ENCODE data around the gene NOLC1. TPM values are rescaled to one million over a fixed set of nuclear protein-coding genes. Genes with fewer than 3 reads are reported as not detected.
A peak's percentile ranks its signal among the peaks of the same experiment; 100 is the strongest.

NOLC1 gene
- polyA plus RNA-seq (ENCODE audit: insufficient read length): 66.7 TPM

- peak; percentile 98 for DNase-seq
Observed at GRCh38 chr10:102151774-102152544, at the start of gene NOLC1. Gene NOLC1 (plus strand): TSS chr10:102152389. CDS start chr10:102152411, 22 bp downstream.

DNA sequence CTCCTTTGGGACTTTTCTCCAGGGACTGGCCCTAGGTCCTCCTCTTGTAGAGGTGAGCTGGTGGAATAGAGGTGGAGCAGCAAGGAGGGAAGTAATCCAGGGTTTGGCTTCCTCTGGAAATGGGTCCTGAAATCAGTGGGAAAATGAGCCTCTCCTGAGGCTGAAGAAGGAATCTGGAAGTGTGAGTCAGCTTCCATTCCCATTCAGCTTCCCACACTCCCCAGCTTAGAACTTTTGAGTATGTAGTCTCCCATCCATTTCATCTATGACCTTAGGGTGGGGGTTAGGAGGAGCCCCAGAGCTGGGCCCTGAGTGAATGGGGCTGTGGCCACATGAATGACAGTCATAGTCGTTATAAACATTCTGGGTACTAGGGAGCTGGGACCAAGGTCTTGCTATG lies 49.8 kb upstream of the NOLC1 start:
- DNase-seq: no peak

GRCh38 chr10:102106998-102107397 lies 45.2 kb upstream of the NOLC1 start:
- no peak for DNase-seq

DNA sequence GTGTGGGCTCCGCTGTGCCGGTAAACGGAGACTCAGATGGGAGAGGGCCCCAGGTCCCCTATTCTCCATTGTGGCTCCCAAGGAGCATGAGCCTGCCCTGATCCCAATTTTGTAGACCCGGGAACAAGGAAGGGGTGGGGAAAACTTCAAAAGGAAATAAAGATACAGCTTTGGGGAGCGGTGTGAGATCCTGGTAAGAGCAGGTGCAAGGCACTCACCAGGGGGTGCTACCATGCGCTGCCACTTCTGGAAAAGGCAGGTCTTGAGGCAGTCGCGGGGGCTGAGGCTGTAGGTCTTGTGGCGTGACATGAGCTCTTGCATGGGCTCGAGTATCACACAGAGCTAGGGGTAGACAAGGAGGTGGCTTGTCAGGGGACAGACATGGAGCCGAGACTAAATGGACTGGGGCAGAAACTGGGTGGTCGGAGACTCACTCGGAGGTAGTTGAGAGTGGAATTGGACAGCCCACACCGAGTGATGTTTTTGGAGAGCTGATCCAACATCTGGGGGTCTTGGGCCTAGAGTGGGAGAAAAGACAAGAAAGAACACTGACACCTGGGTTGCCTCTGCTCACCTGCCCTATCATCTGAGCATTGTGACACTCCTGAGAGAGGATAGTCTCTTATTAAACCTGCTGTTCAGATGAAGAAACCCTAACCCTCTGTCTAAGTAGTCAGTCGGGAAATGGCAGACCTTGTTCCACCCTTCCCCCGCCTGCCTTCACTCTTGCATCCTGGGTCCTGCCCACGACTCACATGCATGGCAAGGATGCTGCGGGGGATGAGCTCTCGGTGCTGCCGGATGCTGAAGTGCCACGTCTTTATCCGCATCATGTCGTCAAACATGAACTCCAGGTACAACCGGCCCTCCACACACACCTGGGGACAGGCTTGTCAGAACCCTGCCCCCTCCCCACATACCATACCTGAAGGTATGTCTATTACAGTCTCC lies 42.7 kb upstream of the NOLC1 start:
- no peak for DNase-seq

DNA sequence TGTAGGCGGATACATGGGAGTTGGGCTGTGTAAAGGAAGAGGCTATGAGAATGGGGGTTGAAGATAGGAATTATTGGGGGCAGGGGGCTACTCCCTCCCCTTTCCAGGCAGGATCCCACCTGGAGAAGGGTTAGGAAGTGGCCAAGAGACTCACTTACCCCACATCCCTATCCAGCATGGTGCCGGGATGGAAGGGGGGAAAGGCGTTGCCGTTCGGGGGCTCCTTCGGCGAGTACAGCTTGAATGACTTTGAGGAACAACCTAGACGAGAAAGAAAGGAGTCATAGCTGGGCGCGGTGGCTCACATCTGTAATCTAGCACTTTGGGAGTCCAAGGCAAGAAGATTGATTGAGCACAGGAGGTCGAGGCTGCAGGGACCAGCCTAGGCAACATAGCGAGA lies 40.9 kb upstream of the NOLC1 start:
- no peak for DNase-seq

GRCh38 chr10:102112210-102112817 lies 39.9 kb upstream of the NOLC1 start:
- no peak for DNase-seq

DNA sequence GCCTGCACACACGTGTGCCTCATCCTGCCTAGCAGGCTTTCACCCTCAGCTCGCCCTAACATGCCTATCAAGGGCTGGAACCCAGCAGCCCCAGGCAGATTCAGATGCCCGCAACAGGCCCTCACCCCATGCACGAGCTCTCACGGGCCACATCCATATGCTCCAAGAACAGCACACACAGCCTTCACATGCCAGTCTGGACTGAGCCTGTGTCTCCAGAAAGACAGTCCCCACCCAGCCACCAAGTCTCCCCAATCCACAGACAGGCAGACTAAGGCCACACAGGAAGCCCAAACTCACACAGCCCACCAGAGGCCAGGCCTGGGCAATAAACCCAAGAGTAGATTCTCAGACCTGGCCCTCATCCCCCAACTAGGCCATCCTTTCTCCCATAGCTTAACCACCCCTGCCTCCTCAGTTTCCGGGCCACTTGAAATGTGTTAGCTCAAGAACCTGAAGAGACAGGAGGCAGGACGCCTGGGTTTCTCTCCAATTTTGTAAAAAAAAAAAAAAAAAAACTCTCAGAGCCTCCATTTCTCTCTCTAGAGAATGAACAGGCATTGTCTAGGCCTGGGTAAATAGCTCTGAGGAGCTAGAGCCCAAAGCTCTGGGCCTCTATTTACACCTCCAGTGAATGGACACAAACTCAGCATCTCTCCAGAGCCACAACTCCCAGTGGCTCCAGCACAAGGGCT lies 38.8 kb upstream of the NOLC1 start:
- DNase-seq: no peak

DNA sequence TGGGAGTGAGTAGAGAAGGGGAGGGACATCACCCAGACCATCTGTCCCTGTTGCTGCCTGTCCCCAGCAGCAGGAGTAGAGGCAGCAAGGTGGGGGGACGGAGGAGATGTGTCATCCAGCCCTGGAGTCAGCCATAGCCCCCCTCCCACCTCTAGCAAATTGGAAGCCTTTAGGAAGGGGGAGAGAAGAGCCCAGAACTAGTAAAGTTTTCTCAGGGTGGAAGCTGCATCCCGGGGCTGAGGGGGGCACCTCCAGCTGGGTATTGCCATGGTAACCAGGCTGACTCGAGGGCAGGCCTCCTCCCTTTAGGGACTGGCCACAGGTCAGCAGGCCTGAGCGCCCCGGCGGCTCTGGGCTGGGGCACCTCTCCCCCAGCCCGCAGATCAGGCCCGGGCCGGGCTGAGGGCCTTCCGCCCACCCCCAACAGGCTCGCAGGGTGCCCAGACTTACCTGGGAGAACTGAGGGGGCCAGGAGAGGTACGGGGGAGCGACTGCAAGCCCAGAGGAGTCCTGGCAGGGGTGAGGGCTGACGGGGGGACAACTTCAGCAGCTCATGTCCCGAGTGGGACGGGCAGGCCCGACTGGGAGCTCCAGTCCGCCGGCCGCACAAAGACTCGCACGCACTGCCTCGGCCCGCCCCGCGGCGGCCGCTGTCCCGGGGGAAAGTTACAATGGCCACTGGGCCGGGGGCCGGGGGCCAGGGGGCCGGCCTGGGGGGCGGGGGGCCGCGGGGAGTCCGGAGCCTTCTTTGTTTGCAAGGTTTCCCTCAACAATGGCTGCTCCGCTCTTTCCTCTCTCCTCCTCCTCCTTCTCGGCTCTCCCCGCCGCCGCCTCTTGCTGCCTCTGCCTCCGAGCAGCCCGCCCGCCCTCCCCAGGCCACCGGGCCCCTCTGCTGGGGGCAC lies 38.0 kb upstream of the NOLC1 start:
- no peak for DNase-seq

GRCh38 chr10:102114861-102115618 lies 37.1 kb upstream of the NOLC1 start:
- DNase-seq: peak; percentile 91

DNA sequence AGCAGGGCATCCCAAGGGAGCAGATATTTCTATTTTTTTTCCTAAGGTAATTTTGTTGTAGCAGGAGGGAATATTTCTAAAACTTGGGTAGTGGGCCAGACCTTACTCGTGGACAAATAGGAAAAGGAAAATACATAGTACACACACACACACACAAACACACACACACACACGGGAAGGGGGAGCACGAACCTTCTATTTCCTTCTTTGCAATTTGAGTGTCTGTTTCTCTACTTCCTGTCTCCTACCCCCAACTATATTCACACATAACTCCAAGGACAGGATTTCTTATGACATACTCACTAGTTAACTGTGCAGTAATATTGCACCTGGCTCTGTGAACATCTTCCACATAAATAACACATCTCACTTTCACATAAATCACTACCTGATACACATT lies 36.4 kb upstream of the NOLC1 start:
- DNase-seq: no peak

GRCh38 chr10:102116656-102117055 lies 35.5 kb upstream of the NOLC1 start:
- no peak for DNase-seq

DNA sequence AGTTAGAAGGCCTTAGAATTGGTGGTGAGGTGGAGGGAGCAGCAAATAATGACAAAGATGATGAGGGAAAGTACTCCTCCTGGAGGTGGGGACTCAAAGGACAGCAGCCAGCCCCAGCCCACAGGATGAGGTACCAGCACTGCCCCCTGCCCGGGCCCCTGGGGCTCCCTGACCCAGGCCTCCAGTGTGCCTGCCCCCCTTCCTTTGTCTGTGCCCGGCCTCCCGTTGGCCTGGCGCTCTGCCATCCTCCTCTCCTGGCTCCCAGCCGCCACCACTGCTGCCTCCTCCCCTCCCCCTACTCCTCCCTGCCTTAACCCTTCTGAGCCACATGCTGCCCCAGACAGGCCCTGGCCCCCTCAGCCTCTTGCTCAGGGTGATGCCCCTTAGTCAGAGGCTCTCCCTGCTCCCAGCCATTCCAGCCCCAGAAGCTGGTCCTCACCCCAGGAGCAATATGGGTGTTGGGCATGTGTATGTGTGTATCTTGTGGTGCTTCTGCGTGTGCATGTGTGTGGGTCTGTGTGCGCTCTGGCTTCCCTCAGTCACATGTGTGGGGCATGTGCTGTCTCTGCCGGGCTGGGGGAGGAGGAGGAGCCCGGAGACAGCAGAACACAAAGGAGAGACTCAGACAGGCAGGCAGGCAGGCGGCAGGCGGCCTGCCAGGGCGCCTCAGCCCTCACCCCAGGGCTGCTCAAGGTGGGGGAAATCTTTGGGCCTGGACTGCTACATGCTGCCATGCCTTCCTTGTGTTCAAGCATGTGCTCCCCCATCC lies 34.6 kb upstream of the NOLC1 start:
- DNase-seq: peak; percentile 66

DNA sequence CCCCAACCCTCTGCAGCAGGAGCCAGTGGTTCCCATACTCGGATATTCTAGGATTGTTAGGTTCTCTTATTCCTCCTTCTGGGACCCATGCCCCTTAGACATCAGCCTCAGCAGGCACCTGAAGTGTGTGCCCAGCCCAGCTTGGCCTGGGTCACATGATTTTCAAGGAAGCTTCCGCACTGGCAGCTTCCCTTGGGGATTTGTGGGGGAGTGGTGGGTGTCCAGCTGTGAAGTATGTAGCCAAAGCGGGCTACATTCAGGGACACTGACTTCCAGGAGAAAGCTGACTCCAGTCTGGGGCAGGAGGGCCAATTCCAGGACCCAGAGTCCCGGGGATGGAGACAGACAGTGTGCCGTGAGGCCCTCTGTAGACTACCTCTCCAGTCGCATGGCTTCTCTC lies 33.3 kb upstream of the NOLC1 start:
- no peak for DNase-seq

- peak; percentile 63 for DNase-seq
Observed at GRCh38 chr10:102119417-102120141, 32.6 kb upstream of the NOLC1 start.

- peak; percentile 89 for DNase-seq
Observed at GRCh38 chr10:102120142-102120990, 31.8 kb upstream of the NOLC1 start, which contains the start of gene LDB1. Gene LDB1 (minus strand): TSS chr10:102120368. CDS start chr10:102120110, 258 bp downstream.

DNA sequence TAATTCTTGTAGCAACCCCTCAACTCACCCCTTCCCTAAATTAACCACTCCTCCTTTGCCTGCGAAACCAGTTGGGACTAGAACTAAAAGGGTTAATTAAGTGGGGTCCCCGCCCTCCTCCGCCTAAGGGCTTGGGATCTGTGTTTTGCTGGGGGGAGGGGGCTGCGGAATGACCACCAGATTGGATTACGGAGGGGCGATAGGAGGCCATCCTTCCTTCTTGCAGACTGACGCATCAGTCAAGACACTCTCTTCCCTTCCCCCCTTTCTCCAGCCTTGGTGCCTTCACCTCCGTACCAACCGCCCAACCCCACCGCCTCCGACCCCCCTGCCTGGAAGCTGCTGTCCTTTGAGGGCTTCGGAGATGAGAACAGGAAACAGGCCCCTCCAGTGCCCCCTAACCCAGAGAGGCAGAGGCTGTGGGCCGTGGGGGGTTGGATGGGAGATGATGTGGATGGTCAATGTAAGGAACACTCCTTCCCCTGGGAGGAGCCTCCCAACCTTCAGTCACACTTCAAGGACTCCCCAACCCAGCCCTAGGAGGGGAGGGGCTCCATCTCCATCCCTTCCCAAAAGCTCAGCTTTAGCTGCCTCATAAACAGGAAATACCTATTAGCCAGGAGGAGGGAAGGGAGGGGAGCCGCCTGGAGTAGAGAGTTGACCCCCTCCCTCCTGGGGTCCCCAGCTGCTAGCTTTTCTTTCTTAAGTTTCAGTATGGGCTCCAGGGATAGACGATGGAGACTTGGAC lies 31.0 kb upstream of the NOLC1 start:
- peak; percentile 83 for DNase-seq

DNA sequence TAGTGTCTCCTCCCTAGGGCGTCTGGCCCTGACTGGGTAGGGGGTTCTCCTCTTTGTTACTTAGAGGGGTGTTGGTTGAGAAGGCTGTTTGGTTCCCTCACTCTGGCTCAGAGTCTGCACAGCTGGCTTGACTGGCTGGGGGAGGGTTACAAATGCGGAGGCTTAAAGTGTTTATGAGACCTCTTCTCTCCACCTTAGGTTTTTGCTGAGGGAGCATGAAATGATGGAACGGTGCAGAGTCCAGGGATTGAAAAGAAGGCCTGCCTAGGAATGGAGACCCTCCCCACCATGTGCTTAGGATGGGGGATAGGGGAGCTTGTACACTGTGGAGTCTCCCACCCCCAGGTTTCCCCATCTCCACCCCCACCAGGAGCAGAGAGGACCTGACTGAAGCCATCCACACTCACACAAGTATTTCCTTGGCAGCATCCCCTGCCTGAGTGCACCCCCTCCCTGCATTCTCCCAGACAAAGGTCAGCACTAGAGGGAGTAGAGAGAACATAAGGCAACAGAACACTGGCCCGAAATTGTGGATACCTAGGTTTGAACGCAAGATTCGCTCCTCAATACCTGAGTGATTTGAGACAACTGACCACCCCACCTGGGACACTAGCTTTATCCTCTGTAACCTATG lies 30.3 kb upstream of the NOLC1 start:
- DNase-seq: peak; percentile 66

All from hindlimb muscle (tissue), 1 donor.